Measurements from ENCODE around the gene FKBP2.
"Not testable (repeated sequence)": the region's sequence is repeated elsewhere in the genome, so short reads cannot be mapped to it uniquely, and the experiment has no call there.

FKBP2 gene

DNA sequence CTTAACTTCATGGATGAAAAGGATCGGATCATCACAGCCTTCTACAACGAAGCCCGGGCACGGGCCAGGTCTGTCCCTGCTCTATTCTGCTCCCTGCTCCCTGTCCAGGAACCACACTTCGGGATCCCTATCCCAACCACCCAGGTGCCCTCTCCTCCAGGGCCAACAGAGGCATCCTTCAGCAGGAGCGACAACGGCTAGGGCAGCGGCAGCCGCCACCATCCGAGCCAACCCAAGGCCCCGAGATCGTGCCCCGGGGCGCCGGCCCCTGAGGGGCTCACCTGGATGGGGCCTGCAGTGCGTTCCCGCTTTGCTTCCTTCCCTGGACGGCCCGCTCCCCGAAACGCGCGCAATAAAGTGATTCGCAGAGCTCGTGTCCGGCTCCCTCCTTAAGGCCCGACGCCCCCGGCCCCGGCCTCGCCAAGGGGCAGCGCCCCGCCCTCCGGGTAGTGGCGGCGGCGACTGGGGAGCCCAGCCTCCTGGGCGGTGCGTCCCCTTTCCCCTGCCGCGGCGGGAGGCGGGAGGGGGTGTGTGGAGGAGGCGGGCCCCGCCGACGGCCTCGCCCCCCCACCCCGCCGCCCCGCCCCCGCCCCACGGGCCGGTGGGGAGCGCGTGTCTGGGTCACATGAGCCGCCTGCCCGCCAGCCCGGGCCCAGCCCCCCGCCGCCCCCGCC, 6.8 kb upstream of the FKBP2 start, which contains the start of gene VEGFB:
Gene VEGFB, plus strand, starts transcription at position 672 of the 674 bp plus-strand sequence. CDS start 250 bp downstream, outside the sequence.
- no peak for DNase-seq (ENCODE audit: low read depth, low spot score)

DNA sequence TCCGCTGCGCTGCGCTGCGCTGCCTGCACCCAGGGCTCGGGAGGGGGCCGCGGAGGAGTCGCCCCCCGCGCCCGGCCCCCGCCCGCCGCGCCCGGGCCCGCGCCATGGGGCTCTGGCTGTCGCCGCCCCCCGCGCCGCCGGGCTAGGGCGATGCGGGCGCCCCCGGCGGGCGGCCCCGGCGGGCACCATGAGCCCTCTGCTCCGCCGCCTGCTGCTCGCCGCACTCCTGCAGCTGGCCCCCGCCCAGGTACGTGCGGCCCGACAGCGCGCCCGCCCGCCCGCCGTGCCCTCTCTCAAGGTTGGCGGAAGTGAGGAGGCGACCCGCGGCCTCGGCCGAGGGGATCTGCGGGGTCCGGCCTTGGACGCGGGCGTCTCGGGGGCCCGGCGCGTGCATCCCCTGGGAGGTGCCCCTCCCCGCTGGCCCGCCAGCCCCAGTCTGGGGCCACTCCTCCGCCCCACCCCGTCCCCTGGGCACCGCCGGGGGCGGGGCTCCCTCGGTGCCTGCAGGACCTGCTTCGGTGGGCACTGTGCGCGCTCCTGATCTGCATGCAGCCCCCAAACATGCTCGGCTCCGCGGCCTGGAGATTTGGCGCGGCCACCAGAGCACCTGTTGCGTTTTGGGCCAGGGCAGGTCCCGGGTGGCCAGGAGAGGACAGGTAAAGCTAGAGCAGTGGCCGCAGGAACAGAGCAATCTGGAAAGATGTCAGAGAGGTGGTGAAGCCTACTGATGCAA, 6.1 kb upstream of the FKBP2 start:
- DNase-seq (ENCODE audit: low read depth, low spot score), result no peak

DNA sequence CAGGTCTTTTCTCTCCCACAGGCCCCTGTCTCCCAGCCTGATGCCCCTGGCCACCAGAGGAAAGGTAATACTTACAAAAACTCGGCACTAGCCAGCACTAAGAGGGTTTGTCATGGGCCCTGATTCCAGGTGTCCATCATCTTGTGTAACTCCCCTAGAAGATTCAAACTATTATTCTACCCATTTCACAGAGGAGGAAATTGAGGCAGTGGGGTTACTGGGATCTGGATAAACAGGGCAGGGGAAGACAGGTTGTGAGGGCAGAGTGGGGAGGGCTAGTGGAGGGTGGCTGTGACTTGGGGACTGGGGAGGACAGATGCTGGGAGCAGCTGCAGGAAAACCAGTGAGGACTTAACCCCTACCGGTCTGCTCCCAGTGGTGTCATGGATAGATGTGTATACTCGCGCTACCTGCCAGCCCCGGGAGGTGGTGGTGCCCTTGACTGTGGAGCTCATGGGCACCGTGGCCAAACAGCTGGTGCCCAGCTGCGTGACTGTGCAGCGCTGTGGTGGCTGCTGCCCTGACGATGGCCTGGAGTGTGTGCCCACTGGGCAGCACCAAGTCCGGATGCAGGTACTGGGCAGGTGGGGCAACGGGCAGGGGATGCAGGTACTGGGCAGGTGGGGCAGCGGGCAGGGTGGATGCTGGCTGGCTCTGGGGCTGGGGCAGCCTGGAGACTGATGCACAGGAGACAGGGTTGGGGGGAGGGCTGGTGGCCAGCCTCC, 5.3 kb upstream of the FKBP2 start:
- no peak for DNase-seq (ENCODE audit: low read depth, low spot score)

DNA sequence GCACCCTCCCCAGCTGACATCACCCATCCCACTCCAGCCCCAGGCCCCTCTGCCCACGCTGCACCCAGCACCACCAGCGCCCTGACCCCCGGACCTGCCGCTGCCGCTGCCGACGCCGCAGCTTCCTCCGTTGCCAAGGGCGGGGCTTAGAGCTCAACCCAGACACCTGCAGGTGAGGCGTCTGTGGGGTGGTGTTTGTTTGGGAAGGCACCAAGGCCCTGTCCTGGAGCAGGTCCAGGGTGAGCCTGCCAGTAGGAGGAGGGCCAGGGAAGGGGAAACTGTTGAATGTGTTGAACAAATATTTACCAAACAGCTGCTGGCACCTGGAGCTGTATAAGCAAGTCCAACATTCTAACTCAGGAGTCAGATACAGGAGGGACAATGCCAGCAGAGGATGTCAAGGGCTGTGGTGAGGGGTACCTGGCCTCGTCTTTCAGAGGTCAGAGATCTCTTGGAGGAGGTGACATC, 3.4 kb upstream of the FKBP2 start:
- DNase-seq (ENCODE audit: low read depth, low spot score), result no peak

DNA sequence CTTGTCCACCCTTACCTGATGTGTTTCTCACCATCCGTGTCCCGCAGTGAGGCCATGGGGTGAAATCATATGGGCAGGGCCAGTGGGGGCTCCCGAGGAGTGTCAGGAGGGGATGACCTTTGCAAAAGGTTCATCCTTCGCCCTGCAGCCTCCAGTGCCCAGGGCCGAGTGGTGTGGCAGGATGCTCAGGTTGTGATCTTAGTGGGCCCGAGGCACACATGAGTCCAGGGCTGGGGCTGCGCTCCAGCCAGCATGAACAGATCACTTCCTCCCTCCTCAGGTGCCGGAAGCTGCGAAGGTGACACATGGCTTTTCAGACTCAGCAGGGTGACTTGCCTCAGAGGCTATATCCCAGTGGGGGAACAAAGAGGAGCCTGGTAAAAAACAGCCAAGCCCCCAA, 2.8 kb upstream of the FKBP2 start:
- no peak for DNase-seq (ENCODE audit: low read depth, low spot score)

DNA sequence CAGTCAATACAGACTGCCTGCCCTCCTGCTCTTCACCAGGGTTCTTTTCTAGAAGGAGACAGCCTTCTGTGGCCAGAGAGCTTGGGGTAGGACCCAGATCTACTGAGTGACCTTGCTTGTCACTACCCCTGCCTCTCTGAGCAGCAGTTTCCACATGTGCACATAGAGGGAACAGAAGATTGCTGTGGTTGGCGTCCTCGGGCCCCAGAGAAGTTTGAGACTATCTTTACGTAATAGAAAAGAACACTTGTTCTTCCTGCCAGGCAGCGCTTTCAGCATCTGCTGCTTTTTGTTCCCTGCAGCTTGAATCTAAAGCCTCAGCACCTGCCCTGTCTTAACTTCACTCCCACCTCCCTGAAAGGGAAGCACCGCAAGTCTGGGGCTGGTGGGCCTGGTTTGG, 1.9 kb upstream of the FKBP2 start:
- no peak for DNase-seq (ENCODE audit: low read depth, low spot score)

DNA sequence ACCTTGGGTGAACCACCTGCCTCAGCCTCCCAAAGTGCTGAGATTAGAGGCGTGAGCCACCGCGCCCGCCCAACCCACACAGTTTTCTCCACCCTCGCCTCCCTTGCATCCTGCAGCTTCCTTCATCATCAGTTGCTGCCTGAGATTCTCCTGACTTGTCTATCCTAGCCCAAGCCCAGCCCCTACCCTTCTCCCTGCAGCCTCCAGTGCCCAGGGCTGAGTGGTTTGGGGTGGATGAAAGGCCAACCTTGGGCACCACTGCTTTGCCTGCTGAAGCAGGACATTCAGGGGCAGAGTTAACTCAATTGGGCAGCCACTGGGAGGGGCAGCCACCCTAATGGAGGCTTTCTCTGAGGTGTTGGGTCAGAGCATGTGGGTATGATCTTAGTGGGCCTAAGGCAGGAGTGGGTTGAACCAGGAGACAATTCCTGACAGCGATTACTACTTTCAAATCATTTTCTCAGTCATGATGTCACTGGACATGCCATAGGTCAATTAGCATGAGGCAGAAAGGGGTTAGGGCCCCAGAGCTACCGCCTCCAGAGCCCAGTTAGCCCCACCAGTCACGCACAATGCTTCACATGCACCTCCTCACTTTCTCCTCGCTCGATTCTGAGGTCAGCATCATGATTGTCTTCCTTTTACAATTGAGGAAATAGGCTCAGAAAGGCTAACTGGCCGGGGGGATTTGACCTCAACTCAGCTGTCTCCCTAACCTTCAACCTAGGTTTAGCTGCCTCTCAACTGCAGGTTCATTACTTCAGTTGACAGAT, 1.0 kb upstream of the FKBP2 start:
- DNase-seq (ENCODE audit: low read depth, low spot score), result no peak

DNA sequence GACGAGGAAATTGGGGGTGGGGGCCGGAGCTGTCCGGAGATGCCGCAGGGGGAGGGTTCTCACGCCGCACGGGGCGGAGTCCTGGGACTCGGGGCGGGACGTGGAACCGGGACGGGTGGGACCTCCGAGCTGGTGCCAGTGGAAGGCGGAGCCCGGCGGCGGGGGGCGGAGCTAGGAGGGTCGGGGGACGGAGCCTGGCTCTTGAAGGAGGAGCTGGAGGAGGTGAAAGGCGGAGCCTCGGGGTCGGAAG, 271 bp downstream of the FKBP2 start:
- DNase-seq (ENCODE audit: low read depth, low spot score), result peak; percentile 99

DNA sequence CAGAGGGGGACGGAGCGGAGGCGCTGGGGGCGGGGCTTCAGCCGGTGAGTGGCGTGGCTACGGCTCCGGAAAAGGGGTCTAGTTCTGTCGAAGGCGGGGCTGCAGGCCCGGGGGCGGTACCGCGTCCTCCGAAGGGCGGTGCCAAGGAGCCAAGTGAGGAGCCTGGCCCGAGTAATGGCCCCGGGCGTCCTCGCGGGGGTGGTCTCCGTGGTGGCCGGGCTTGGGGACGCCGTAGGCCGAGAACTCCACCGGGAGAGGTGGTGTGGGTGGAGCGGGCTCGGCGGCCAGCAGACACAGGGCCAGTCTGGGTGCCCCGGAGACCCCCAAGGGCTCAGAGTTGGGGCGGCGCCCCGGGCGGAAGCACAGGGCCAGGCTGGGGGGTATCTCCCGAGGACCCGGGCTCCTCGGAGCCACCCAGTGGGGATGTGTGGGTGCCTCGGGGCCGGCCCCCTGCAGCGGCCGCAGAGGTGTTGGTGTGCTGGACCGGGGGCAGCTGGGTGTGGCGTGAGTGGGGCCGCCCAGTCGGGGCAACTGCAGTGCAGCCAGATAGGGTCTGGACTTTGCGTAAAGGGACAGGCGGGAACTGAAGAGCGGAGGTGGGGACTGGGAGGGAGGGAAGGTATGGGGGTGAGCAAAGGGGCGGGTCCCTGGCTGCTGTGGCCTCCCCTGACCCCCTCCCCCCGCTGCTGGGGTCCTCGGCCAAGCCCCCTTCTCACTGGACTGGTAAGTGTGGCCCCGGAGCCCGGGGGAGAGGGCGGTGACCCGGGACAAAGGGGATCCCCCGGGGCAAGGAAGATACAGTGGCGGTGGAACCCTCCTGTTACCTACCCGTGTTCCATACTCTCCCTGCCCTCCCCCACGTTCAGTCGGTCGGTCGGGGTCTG, 838 bp downstream of the FKBP2 start:
- DNase-seq (ENCODE audit: low read depth, low spot score), result no peak

DNA sequence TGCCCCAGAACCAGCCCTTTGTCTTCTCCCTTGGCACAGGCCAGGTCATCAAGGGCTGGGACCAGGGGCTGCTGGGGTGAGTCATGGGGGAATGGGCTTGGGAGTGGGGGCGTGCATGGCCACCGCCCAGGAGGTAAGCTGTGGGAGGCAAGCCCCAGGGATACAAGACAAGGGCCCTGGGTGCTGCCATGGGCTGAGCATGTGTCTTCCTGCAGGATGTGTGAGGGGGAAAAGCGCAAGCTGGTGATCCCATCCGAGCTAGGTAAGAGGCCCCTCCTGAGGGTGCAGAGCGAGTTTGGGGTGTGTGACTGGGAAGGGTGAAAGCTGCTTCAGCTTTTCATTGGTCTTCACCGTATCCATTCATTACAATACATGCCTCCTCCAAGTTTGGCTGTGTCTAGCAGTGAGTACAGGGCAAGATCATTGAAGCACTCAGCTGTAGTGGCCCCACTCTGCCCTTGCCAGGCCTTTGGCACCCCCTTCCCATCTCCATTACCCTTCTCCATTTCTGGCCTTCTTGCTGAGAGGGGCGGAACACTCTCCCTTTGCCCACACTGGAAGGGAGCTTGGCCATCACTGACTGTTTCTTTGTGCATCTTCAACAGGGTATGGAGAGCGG, 2.5 kb downstream of the FKBP2 start:
- DNase-seq (ENCODE audit: low read depth, low spot score), result no peak

DNA sequence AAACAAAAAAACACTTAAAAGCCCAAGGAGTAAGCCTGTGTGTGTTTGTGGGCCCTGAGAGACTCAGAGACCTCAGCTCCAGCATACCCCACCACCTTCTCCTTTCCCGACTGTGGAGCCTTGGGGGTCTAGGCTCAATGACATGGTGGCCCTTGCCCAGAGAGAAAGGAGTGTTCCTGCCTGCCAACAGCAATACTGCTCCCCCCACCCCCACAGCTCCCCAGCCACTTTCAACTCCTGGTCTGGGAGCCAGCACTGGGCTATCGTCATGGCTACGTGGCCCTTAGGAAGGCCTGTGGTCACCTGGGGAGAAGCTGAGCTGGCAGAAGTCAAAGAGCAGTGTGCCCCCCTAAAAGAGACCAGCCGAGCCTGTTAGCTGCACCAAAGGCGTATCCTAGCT, 3.2 kb downstream of the FKBP2 start:
- no peak for DNase-seq (ENCODE audit: low read depth, low spot score)

DNA sequence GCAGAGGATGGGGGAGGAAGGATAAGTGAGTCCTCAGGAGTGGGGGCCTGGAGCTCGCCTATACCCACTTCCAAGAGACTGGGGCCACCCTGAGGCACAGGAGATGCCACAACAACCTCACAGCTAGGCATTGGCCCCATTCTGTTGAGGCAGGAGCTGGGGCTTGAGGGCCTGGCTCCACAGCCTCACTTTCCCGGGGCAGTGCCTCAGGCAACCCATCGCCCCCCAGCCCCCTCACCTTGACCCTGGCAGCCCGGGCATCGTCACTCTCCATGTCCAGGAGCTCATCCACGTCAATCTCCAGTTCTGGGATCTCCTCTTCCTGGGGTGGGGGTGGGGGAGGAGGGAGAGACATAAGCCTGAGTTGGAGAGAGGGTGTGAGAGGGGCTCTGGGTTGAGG, 4.1 kb downstream of the FKBP2 start:
- no peak for DNase-seq (ENCODE audit: low read depth, low spot score)

DNA sequence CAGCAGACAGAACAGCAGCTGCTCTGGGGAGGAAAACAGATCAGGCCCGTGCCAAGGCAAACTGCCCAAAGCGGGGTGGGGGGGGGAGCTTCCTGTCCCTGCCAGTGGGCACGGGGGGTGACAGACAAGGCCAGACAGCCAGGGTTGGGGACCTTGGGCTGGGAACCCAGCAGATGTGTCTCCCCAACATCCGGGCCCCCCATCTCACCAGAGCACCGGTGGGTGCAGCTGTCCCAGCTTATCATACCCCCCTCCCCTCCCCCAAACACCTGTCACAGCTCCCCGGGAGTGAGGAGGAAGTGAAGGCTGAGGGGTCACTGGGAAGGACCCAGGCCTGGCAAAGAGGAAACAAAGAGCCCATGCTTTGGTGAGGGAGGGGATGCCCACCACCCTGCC, 4.5 kb downstream of the FKBP2 start:
- DNase-seq (ENCODE audit: low read depth, low spot score), result no peak

DNA sequence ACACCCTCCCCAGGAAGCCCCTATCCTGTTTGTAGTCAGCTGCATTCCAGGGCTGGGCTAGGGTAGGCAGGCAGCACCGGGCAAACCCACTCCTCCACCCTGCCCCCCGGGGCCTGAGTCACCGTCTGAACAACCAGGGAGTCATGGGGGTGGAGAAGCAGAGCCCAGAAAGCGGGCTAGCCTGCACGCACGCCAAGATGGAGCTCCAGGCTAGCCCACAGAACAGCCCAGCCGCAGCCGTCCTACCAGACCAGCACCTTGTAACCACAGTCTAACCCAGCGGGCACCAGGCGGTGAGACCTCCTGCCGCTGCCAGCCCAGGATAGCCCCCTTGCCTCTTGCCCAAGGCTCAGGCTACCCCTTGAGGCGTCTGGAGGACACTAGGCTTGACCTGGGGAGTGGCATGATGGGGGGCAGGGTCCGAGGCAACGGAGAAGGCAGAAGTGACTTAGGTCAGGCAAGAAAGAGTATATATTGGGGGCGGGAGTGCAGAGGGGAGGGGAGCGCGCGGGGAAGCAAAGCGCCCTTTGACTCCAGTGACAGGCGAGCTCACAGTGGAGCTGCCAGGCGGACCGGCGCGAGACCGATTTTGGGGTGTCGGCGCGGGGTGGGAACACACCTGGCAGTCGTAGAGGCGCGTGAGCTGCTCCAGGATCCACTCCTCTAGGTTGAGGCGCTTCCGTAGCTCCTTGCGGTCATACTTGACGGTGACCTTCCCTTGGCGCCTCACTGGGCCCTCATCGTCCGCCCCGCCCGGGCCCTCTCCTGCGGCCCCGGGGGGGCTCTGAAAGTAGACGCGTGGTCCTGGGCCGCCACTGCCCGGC, 5.1 kb downstream of the FKBP2 start:
- no peak for DNase-seq (ENCODE audit: low read depth, low spot score)

DNA sequence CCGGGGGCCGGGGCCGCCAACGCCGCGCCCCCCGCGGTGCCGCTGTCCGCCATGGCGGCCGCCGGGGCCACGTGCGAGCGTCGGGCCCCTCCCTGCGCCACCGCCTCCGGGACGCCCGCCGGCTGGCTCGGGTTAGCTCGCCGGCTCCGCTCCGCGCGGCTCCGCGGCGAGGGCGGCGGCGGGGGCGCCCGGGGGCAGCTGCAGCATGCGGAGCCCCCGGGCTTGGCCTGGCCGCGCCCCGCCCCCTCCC, 5.7 kb downstream of the FKBP2 start:
- DNase-seq (ENCODE audit: low read depth, low spot score), result not testable (repeated sequence)

DNA sequence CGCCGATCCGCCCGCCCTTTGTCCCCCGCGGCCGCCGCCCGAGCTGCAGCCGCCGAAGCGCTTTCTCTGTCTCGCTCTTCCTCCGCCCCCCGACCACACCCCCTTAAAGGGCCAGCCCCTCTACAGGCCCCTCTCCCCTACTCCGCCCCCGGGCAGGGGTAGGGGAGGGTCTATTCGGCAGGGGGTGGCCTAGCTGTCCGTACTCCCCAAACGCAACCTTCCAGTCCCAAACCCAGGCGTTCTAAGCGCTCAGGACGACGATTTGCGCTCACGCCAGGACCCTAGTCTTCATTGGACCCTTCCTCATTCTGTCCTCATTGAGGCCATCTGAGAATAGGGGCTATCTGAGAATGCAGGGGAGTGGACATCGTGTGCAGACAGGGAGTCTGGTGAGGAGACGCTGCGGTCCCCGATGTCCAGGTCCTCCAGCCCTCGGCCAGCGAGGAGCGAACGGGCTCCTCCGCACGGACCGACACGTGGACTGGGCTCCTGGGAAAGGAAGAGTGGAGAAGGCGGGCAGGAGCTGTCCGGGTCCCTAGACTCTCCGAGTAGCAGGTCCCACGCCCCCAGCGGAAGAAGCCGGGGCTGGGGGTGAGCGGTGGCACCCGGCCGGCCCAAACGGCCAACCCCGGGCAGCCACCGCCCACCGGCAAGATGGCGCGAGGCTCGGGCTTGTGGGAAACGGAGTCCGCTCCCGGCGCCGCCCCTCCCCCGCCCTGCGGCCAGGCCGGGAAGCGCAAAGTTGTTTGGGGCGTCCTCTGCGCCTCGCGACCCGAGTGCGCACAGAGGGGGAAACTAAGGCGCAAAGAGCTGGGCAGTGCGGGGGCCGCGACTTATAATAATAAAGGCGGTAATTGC, 6.2 kb downstream of the FKBP2 start, which contains the start of gene PPP1R14B:
Gene PPP1R14B, minus strand, starts transcription at position 73 of the 858 bp plus-strand sequence. CDS start 270 bp downstream, outside the sequence.
- DNase-seq (ENCODE audit: low read depth, low spot score), result peak; percentile 45

DNA sequence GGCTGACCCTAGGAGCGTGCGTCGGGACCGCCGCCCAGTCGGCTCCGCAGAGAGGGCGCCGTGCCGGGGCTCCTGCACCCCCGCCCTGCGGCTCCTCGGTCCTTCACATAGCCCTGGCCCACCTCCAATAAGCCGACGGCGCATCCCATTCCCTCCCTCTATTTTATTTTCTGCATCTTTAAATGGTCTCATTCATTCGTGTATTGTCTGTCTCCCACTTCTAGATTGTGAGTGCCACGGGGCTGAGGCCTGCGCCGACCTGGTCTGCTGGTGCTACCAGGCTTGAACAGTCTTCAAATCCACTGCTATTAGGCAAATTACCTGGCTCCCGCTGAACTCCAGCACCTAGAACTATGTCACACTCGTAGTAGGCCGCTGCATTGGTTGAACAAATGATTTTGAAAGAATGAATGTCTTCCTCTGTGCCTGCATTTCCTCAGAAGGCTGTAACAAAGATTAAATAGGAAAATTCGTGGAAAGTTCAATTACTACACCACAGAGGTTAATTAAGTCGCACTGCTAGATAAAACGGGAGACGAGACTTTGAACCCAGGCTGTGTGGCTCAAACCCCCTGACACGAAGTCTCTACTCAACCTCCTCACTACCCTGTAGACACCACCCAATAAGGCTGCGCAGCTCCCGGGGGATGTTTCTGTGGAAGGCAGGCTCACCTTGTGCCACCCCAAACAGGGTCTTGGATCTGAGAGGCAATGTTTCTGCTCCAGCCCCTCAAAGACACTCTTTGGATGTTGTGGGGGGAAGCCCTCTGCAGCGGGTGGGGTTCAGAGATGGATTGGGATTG, 7.0 kb downstream of the FKBP2 start:
- DNase-seq (ENCODE audit: low read depth, low spot score), result no peak

DNA sequence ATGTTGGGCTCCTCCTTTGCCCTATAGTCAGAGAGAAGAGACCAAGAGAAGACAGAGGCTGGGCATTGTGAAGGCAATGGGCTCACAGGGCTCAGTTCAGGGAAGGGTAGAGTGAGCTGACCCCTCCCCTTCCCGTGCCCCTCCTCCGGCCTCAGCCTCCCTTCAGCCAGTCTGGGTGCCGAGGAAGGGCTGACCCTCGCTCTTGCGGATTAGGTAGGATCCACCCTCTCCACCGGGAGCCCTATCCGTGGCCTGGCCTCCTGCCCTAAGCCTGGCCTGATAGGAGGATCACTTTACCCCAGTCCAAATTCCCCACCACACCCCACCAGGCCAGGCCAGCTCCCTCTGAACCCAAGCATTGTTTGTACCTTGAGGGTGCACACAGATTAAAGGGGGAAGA, 7.7 kb downstream of the FKBP2 start:
- no peak for DNase-seq (ENCODE audit: low read depth, low spot score)
